ENCODE measurements around the gene NLGN1. TPM values are rescaled to one million over a fixed set of nuclear protein-coding genes. Genes with fewer than 3 reads are reported as not detected.

Gene NLGN1
- total RNA-seq, 1 experiment from 2014 or later, result 20.7 TPM

DNA sequence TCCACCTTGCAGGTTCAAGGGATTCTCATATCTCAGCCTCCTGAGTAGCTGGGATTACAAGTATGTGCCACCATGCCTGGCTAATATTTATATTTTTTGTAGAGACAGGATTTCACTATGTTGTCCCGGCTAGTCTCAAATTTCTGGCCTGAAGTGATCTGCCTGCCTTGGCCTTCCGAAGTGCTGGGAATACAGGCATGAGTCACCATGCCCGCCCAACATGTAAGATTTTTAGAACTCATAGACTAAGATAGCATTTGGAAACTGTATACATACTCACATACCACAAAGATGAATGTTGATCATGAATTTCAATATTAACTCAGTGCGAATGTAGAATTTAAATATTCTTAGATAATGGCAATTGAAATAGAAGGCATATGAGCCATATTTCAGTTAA, 718.9 kb downstream of the NLGN1 start:
- H3K36me3 ChIP-seq, result no peaks in the 10 kb centered on the region
- no peaks in the 10 kb centered on the region for H3K27me3 ChIP-seq
- no peaks in the 10 kb centered on the region for H3K4me1 ChIP-seq
- no peak for DNase-seq
- H3K4me3 ChIP-seq, result no peak overlapping the region
- H3K27ac ChIP-seq, result no peak overlapping the region
- no peaks in the 10 kb centered on the region for H3K9me3 ChIP-seq (replicated peaks)

DNA sequence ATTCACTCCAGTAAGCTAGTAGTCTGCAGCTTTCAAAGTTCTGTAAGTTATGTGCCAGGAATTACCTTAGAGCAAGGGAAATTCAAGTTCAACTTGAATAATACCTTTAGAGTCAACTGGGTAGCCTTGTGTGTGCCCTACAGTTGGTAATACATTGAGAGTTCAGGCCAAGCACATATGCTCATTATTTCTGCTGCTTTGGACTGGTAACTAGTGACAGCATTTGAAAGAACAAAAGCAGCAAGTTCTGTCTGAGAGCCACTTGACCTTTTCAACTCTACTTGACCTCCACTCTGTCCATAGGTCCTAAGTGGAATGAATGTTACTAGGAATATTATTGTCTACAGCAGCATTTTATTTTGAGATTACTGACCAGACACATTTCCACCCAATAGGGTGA, 723.5 kb downstream of the NLGN1 start:
- Histone ChIP-seq H3K9me3 (replicated peaks) (no peaks in the 10 kb centered on the region), H3K27me3 (no peaks in the 10 kb centered on the region), H3K27ac (no peak overlapping the region), H3K4me1 (no peaks in the 10 kb centered on the region), H3K4me3 (no peak overlapping the region), H3K36me3 (no peaks in the 10 kb centered on the region)
- no peak for DNase-seq

DNA sequence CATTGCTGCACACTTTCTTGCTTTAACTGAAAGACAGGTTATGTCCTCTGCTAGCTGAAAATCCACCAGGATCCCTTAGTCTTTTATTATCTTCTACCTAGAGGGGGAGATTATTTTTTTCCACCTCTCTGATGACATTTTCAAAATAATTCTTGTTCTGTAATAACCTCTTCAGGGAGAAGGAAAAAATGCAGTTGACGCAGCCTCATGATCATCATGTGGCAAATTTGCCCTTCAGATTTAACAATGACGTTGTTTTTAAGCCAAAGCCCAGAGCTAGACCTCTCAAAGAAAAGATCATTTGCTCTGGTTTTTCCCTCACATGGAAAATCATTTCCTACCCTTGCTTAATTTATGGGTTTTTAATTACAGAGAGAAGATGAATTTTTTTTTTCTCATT, 724.9 kb downstream of the NLGN1 start:
- Histone ChIP-seq H3K9me3 (replicated peaks) (no peaks in the 10 kb centered on the region), H3K27me3 (no peaks in the 10 kb centered on the region), H3K4me1 (peaks cover 7% of the 10 kb centered on the region; the same call in 1 of the 2 replicates), H3K36me3 (no peaks in the 10 kb centered on the region), H3K4me3 (no peak overlapping the region), H3K27ac (no peak overlapping the region)
- DNase-seq, result no peak

DNA sequence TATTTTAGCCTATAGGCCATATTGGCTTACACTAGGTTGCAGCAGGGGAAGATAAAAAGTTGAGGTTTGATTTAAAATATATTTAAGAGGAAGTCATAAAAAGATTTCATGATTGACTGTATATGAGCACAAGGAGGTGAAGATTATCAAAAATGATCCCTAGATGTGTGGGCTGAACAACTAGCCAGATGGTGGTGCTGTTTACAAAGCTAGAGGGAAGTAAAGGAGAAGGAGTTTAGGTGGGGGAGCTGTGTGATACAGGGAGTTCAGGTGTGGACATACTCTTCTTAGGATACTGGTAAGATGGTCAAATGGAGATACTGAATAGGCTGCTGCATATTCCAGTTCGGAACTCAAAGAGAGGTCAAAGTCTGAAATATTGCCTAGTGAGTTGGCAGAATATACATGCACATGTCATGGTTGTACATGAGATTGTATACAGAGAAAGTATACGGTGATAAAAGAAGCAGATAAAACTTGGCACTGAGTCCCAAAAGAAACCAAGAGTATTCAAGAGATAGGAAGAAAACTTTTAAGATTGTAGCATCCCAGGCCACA, 727.8 kb downstream of the NLGN1 start:
- peak; percentile 32 to 64 for DNase-seq
- no peaks in the 10 kb centered on the region for H3K36me3 ChIP-seq
- no peak overlapping the region; the same call in 1 of the 2 replicates for H3K27ac ChIP-seq
- no peaks in the 10 kb centered on the region for H3K27me3 ChIP-seq
- no peaks in the 10 kb centered on the region for H3K9me3 ChIP-seq (replicated peaks)
- no peak overlapping the region for H3K4me3 ChIP-seq
- H3K4me1 ChIP-seq, result peaks cover 7% of the 10 kb centered on the region; the same call in 1 of the 2 replicates

DNA sequence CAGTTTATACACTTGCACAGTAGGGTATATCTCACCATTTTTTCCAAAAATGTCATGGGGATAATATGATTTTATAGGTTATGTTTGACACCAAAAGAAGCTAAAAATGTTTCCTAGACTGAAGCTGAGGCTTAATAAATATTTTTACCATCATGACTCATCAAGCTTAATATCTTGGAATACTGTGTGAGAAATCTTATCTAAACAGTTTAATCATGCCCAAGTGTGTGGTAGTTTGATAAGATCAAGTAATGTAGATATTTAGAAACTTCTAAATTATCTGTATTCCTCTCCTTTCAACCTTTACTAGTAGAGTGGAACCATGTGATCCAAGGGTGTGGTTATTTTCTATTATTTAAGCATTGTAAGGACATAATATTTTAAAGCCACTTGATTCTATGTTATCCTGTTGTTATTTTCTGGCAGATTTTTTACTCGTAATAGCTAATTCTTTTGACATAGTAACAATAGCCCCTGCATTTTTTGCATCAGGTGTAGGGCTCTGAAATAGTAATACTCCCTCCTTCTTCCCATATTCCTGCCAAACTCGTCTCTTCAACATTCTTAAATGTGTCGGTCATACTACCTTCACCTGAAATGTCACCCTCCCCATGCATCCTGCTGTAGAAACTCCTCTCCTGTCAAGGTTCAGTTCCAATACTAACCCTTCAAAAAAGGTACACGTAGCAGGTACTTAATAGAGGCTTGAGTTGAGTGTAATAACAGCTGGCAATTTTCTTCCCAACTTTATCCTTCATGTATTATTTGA, 729.6 kb downstream of the NLGN1 start:
- no peaks in the 10 kb centered on the region for H3K36me3 ChIP-seq
- H3K27me3 ChIP-seq, result no peaks in the 10 kb centered on the region
- no peak for DNase-seq
- no peak overlapping the region; the same call in 1 of the 2 replicates for H3K27ac ChIP-seq
- no peak overlapping the region for H3K4me3 ChIP-seq
- peaks cover 7% of the 10 kb centered on the region; the same call in 1 of the 2 replicates for H3K4me1 ChIP-seq
- no peaks in the 10 kb centered on the region for H3K9me3 ChIP-seq (replicated peaks)

DNA sequence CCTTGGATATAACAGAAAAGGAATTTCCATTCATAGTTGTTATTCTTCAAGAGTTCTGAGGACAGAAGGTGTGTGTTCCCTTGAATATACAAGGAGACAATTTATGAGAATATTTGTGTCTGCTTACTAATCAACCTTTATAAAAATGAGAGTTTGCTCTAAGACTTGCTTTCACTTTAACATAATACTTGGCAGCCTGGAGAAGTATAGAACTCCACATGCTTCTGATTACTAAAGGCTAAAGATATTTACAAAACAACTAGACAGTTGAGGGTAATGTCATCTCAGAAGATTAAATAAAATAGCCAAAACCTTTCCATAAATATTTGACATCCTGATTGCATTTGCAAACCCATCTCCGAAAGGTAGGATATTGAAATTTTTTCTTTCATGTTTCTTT, 734.5 kb downstream of the NLGN1 start:
- Histone ChIP-seq H3K36me3 (no peaks in the 10 kb centered on the region), H3K4me3 (no peak overlapping the region), H3K9me3 (replicated peaks) (no peaks in the 10 kb centered on the region), H3K4me1 (peaks cover 1% of the 10 kb centered on the region; the same call in 1 of the 2 replicates), H3K27ac (no peak overlapping the region), H3K27me3 (no peaks in the 10 kb centered on the region)
- no peak for DNase-seq

DNA sequence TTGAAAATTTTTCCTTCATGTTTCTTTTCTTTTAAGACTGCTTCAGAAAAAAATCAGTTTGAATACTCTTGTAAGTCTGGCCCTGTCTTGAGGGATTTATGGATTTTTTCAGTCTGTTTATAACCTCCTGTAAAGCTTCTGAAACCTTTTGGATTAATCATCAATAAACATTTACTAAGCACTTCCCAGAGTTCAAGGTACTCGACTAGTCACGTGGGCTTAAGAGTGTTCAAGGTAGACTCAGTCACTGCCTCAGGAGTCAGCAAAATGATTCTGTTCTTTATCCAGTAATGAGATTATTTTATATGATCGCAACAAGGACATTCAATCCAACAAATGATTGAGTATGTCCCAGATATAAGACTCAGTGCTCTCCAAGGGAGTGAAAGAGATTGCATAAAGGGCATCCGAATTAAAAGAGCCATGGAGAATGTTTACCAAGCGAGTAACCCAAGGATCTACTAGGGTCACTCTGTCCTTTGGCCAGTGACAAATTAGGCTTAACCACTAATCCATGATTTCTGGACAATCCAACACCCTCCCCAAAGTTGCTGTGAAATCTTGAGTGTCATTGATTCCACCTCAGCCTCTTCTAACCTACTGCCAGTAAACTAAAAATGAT, 735.0 kb downstream of the NLGN1 start:
- DNase-seq, result no peak
- H3K27me3 ChIP-seq, result no peaks in the 10 kb centered on the region
- H3K9me3 ChIP-seq (replicated peaks), result no peaks in the 10 kb centered on the region
- no peaks in the 10 kb centered on the region for H3K36me3 ChIP-seq
- no peak overlapping the region for H3K4me3 ChIP-seq
- H3K4me1 ChIP-seq, result no peaks in the 10 kb centered on the region
- H3K27ac ChIP-seq, result no peak overlapping the region

DNA sequence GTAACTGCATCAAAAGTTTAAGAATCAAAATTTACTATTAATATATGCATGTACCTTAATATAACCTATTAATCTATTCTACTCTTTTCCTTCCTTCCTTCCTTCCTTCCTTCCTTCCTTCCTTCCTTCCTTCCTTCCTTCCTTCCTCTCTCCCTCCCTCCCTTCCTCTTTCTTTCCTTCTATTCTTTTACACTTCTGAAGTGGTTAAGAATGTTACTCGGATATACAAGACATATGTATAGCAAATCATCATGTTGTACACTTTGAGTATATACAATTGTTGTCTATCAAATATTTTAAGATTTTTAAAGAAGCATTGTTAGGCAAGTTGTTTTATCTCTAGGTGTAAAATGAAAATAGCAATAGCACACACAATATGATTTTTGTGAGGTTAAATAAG, 748.5 kb downstream of the NLGN1 start:
- no peaks in the 10 kb centered on the region for H3K27me3 ChIP-seq
- no peaks in the 10 kb centered on the region for H3K4me1 ChIP-seq
- no peak overlapping the region for H3K4me3 ChIP-seq
- H3K9me3 ChIP-seq (replicated peaks), result no peaks in the 10 kb centered on the region
- no peaks in the 10 kb centered on the region for H3K36me3 ChIP-seq
- H3K27ac ChIP-seq, result no peak overlapping the region
- no peak for DNase-seq

DNA sequence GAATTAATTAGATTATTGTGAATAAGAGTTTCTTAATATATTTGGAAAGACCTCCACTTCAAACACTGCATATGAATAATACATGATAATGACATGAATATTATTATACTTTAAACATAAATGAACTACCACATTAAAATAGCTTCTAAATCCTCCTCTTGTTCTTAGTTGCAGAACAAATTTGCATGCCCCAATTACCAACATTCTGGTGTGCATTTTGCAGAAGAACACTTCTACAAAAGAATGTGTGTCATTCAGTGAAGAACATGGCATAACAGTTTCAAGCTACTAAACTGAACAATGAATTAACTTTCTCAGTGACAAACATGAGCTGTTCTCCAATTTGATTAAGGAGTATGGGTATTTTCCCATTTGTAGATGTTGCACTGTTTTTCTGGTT, 750.3 kb downstream of the NLGN1 start:
- H3K27ac ChIP-seq, result no peak overlapping the region
- no peak for DNase-seq

DNA sequence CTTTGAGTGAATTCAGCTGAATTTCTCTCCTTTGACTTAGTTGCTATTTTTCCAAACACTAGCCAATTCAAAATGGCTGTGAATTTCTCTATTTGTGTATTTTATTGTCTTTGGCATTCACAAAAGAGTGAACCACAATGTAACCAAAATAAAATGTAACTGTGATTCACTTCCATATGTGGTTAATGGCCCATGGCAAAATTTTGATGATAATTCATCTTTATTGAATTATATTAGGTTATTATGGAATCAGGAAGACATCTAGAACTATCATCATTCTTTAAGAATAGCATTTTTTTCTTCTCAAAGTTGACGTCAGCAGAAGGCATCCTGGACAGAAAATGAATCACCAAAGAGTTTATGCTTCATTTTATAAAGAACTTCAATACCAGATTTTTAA, 756.3 kb downstream of the NLGN1 start:
- Histone ChIP-seq H3K27me3 (no peaks in the 10 kb centered on the region), H3K36me3 (no peaks in the 10 kb centered on the region), H3K27ac (no peak overlapping the region), H3K4me3 (no peak overlapping the region), H3K9me3 (replicated peaks) (no peaks in the 10 kb centered on the region), H3K4me1 (no peaks in the 10 kb centered on the region)
- no peak for DNase-seq

More for the DNA sequence above, 750.3 kb downstream of the NLGN1 start:
- Histone ChIP-seq H3K27me3 (no peaks in the 10 kb centered on the region), H3K4me3 (no peak overlapping the region), H3K4me1 (no peaks in the 10 kb centered on the region), H3K9me3 (replicated peaks) (no peaks in the 10 kb centered on the region), H3K36me3 (no peaks in the 10 kb centered on the region)

DNA sequence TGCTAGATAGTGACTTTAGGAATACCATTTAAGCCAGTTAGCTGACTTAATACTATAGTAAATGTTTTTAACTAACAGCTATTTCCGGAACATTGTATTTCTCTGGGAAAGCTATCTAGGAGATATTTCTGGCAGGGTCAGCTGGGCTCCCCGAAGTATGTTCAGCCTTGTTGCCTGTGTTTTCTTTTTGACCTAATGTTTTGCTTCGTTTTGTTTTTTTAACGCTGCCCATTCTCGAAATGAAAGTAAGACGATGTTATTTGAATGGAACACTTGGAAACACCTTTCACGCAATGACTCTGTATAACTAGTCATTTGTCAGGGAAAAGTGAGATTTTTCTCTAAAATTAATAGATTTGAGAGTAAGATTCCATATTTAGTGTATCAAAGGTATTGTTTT, 758.7 kb downstream of the NLGN1 start:
- Histone ChIP-seq H3K4me1 (no peaks in the 10 kb centered on the region), H3K27me3 (no peaks in the 10 kb centered on the region), H3K9me3 (replicated peaks) (no peaks in the 10 kb centered on the region), H3K4me3 (no peak overlapping the region), H3K27ac (no peak overlapping the region), H3K36me3 (no peaks in the 10 kb centered on the region)
- no peak for DNase-seq

DNA sequence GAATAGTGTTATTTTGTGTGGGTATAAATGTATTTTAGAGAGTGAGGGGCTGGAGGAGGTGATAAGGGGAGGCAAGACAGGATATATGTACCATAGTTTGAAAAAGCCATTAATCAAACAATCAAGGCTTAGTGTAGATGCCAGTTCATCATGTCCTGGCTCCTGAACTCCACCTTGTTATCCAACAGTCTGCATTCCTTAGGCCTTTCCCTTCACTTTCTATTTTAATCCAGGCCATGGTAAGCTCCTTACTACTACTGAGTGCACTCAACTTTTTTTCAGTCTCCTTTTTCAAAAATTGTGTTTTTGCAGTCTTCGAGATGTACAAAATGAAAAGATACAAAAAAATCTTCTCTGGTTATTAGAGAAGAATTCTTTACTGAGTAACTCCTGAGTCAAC, 761.1 kb downstream of the NLGN1 start:
- no peaks in the 10 kb centered on the region for H3K9me3 ChIP-seq (replicated peaks)
- no peak overlapping the region for H3K4me3 ChIP-seq
- H3K27ac ChIP-seq, result no peak overlapping the region
- no peaks in the 10 kb centered on the region for H3K36me3 ChIP-seq
- H3K27me3 ChIP-seq, result no peaks in the 10 kb centered on the region
- H3K4me1 ChIP-seq, result no peaks in the 10 kb centered on the region
- DNase-seq, result no peak

DNA sequence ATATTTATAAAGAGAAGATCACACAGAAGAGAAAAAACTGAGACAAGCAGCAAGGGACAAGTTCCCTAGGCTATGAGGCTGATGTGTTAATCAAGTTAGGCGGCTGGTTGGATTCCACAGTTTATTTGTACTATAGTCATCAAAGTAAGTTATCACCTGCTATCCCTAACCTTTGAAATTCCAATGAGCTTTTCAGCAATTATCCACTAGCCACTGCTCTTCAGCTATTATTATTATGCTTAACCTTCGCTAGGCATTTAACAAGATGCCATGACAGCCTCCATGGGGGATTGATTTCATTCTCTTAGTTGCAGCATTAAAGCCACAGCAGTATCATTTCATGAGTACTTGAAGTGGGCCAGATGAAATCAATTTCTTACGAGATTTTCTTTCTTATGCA, 762.1 kb downstream of the NLGN1 start:
- DNase-seq, result no peak
- Histone ChIP-seq H3K4me1 (no peaks in the 10 kb centered on the region), H3K27me3 (no peaks in the 10 kb centered on the region), H3K9me3 (replicated peaks) (no peaks in the 10 kb centered on the region), H3K36me3 (no peaks in the 10 kb centered on the region), H3K27ac (no peak overlapping the region), H3K4me3 (no peak overlapping the region)

DNA sequence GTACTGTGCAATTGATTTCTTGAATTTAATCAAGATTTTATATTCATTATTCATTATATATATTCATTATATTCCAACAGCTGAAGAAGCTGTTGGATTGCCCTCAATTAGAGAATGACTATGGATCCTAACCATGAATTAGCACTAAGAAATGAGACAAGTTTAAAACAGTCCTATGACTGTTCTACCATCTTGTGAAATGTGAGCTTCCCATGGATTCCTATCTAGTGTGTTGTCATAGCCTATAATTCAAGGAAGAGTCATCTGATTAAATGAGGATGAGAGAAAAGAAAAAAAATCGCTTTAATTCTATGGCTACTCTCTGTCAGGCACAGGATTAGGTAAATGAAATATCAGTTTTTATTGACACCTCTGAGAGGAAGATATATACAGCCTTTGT, 765.0 kb downstream of the NLGN1 start:
- H3K27me3 ChIP-seq, result no peaks in the 10 kb centered on the region
- DNase-seq, result no peak
- no peaks in the 10 kb centered on the region for H3K9me3 ChIP-seq (replicated peaks)
- H3K36me3 ChIP-seq, result no peaks in the 10 kb centered on the region
- H3K4me3 ChIP-seq, result no peak overlapping the region
- no peak overlapping the region for H3K27ac ChIP-seq
- H3K4me1 ChIP-seq, result no peaks in the 10 kb centered on the region

DNA sequence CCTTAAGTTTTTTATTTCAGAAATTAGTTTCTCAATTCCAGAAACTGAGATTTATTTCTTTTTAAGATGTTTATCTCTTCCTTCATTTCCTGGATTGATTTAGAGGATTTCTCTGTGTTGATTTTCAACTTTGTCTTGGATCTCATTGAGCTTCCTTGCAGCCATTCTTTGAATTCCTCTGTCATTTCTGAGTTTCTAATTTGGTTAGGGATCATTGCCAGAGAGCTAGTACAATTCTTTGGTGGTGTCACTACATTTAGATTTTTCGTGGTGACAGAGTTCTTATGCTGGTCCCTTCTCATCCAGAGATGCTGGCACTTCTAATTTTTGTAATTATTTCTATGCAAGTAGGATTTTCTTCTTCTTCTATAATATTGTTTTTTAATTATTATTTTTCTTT, 770.5 kb downstream of the NLGN1 start:
- no peak for DNase-seq
- H3K4me3 ChIP-seq, result no peak overlapping the region
- no peaks in the 10 kb centered on the region for H3K9me3 ChIP-seq (replicated peaks)

More for the DNA sequence above, 770.5 kb downstream of the NLGN1 start:
- Histone ChIP-seq H3K27me3 (no peaks in the 10 kb centered on the region), H3K27ac (no peak overlapping the region), H3K36me3 (no peaks in the 10 kb centered on the region), H3K4me1 (no peaks in the 10 kb centered on the region)

Data from SJCRH30 (cell line).